ENCODE measurements around the gene GRIK4. TPM values are rescaled to one million over a fixed set of nuclear protein-coding genes. Genes with fewer than 3 reads are reported as not detected.

Gene GRIK4
- total RNA-seq, 1 donor from 2014 or later = 0.36 TPM

- H3K9ac ChIP-seq = no peak overlapping the region
- no peaks in the 10 kb centered on the region for H3K27me3 ChIP-seq
- H3K4me3 Mint-ChIP-seq = no peak overlapping the region
- H3K36me3 ChIP-seq = no peaks in the 10 kb centered on the region
- no peak overlapping the region for H3K4me2 ChIP-seq
- no peaks in the 10 kb centered on the region for H3K9me3 Mint-ChIP-seq
- peaks cover 75% of the 10 kb centered on the region for H3K79me2 ChIP-seq (ENCODE audit: low read depth)
- H3K27ac ChIP-seq = no peak overlapping the region
- no peak overlapping the region for H3K27ac Mint-ChIP-seq
- H3K4me3 ChIP-seq = no peak overlapping the region
- H3K4me1 Mint-ChIP-seq = peaks cover 5% of the 10 kb centered on the region
- H3K4me1 ChIP-seq = peaks cover 6% of the 10 kb centered on the region
- TF ChIP-seq CTCF (IDR thresholded peaks at IDR 0.05) (no peak), EZH2phosphoT487 (IDR thresholded peaks at IDR 0.05) (no peak), EZH2 (IDR thresholded peaks at IDR 0.05) (no peak)
- H3K9me3 ChIP-seq (ENCODE audit: low read depth) = no peaks in the 10 kb centered on the region
- H4K20me1 ChIP-seq (ENCODE audit: low read depth) = peaks cover 74% of the 10 kb centered on the region
- no peaks in the 10 kb centered on the region for H3K36me3 Mint-ChIP-seq
- DNase-seq (ENCODE audit: low spot score) = no peak
- H3F3A ChIP-seq (ENCODE audit: low read depth) = no peaks in the 10 kb centered on the region
- H3K27me3 Mint-ChIP-seq (ENCODE audit: insufficient read depth, low read depth) = no peaks in the 10 kb centered on the region
- H2AFZ ChIP-seq (replicated peaks) = no peak overlapping the region
Observed at GRCh38 chr11:121033635-121034034, 522.1 kb downstream of the GRIK4 start.

GRCh38 chr11:121035169-121035755 lies 523.7 kb downstream of the GRIK4 start:
- H2AFZ ChIP-seq (replicated peaks) = no peak overlapping the region
- no peaks in the 10 kb centered on the region for H3K9me3 ChIP-seq (ENCODE audit: low read depth)
- H3K4me3 ChIP-seq = no peak overlapping the region
- no peak overlapping the region for H3K4me2 ChIP-seq
- Mint-ChIP-seq H3K4me3 (no peak overlapping the region), H3K27me3 (ENCODE audit: insufficient read depth, low read depth) (no peaks in the 10 kb centered on the region), H3K4me1 (peaks cover 13% of the 10 kb centered on the region), H3K27ac (no peak overlapping the region), H3K36me3 (no peaks in the 10 kb centered on the region), H3K9me3 (no peaks in the 10 kb centered on the region)
- TF ChIP-seq EZH2phosphoT487 (IDR thresholded peaks at IDR 0.05) (no peak), CTCF (IDR thresholded peaks at IDR 0.05) (no peak), EZH2 (IDR thresholded peaks at IDR 0.05) (no peak)
- peaks cover 74% of the 10 kb centered on the region for H3K79me2 ChIP-seq (ENCODE audit: low read depth)
- peaks cover 21% of the 10 kb centered on the region for H3K4me1 ChIP-seq
- no peak overlapping the region for H3K27ac ChIP-seq
- H4K20me1 ChIP-seq (ENCODE audit: low read depth) = peaks cover 77% of the 10 kb centered on the region
- DNase-seq (ENCODE audit: low spot score) = no peak
- no peaks in the 10 kb centered on the region for H3F3A ChIP-seq (ENCODE audit: low read depth)
- no peaks in the 10 kb centered on the region for H3K27me3 ChIP-seq
- H3K36me3 ChIP-seq = no peaks in the 10 kb centered on the region
- no peak overlapping the region for H3K9ac ChIP-seq

- no peaks in the 10 kb centered on the region for H3K36me3 ChIP-seq
- H3K27me3 ChIP-seq = no peaks in the 10 kb centered on the region
- no peak overlapping the region for H3K4me2 ChIP-seq
- no peaks in the 10 kb centered on the region for H3K9me3 ChIP-seq (ENCODE audit: low read depth)
- H3K27ac Mint-ChIP-seq = no peak overlapping the region
- no peak overlapping the region for H3K9ac ChIP-seq
- H3K4me3 Mint-ChIP-seq = no peak overlapping the region
- H3K9me3 Mint-ChIP-seq = no peaks in the 10 kb centered on the region
- H3K4me1 Mint-ChIP-seq = peaks cover 13% of the 10 kb centered on the region
- H3F3A ChIP-seq (ENCODE audit: low read depth) = no peaks in the 10 kb centered on the region
- DNase-seq (ENCODE audit: low spot score) = no peak
- H3K4me1 ChIP-seq = peaks cover 23% of the 10 kb centered on the region
- no peaks in the 10 kb centered on the region for H3K27me3 Mint-ChIP-seq (ENCODE audit: insufficient read depth, low read depth)
- no peak overlapping the region for H3K4me3 ChIP-seq
- no peak overlapping the region for H2AFZ ChIP-seq (replicated peaks)
- H3K27ac ChIP-seq = no peak overlapping the region
- peaks cover 74% of the 10 kb centered on the region for H3K79me2 ChIP-seq (ENCODE audit: low read depth)
- TF ChIP-seq EZH2 (IDR thresholded peaks at IDR 0.05) (no peak), CTCF (IDR thresholded peaks at IDR 0.05) (no peak), EZH2phosphoT487 (IDR thresholded peaks at IDR 0.05) (no peak)
- H3K36me3 Mint-ChIP-seq = no peaks in the 10 kb centered on the region
- H4K20me1 ChIP-seq (ENCODE audit: low read depth) = peaks cover 77% of the 10 kb centered on the region
Observed at GRCh38 chr11:121035780-121036179, 524.2 kb downstream of the GRIK4 start.
